Activated CD8-positive, alpha-beta memory T cell treated with anti-CD3 and anti-CD28 coated beads for 24 hours (primary cell): ENCODE measurements around the gene GPR62.

ENCODE experiments used
- DNase-seq: peaks from one replicate; pipeline ENCODE4 v3.0.0-alpha.2; 2020

GPR62 gene

GRCh38 chr3:51955175-51955892 is at the start of gene GPR62:
GPR62 (plus strand) TSS chr3:51955381; CDS start chr3:51955653, 272 bp downstream.
- no peak for DNase-seq

DNA sequence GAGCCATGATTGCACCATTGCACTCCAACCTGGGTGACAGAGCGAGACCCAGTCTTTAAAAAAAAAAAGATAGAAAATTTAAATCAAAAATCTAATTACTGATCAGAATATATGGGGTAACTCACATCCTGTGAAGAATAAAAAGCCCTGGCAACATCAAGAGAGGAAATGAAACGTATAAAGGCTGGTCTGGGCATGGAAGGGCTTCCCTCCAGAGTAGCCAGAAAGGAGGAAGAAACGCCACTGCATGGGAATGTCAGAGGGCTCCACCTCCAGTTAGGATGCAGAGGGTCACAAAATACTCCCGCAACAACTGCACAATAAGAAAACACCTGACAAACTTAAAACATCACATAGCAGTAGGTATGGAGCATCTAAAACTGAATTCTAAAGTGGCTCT is 47.2 kb upstream of the GPR62 start:
- DNase-seq, result no peak

GRCh38 chr3:51916418-51916817 is 38.8 kb upstream of the GPR62 start:
- DNase-seq, result no peak

DNA sequence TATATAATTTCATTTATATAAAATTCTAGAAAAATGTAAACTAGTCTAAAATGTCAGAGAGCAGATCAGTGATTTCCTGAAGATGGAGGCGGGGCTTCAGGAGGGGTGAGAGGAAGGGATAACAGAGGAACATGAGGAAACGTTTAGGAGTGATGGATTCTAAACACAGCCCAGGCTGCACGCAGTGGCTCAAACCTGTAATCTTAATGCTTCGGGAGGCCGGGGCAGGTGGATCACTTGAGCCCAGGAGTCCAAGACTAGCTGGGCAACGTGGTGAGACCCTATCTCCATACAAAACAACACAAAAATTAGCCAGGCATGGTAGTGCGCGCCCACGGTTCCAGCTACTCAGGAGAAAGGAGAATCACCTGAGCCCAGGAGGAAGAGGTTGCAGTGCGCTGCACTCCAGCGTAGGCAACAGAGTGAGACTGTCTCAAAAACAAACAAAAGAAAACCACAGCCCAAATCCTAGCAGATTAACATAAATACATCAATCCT is 34.1 kb upstream of the GPR62 start:
- DNase-seq, result peak; percentile 17

GRCh38 chr3:51927061-51927977 is 27.9 kb upstream of the GPR62 start:
- peak; percentile 17 for DNase-seq

DNA sequence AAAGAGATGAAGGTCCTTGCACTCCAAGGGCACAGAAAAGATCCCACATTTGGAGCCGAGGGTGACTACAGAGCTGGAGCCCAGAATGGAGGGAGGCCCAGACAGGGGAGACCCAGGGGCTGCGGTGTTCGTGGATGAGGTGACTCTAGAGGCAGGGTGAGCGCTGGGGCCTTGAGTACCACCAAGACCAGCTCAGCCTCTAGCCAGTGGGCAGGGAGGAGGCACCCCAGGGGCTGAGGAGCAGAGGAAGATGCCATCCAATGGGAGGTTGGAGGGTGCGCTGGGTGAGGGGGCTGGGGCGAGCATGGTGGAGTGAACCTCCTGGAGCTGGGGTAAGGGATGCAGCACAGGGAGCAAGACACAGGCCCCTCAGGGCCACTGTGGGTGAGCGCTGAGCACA is 26.7 kb upstream of the GPR62 start:
- peak; percentile 49 for DNase-seq

DNA sequence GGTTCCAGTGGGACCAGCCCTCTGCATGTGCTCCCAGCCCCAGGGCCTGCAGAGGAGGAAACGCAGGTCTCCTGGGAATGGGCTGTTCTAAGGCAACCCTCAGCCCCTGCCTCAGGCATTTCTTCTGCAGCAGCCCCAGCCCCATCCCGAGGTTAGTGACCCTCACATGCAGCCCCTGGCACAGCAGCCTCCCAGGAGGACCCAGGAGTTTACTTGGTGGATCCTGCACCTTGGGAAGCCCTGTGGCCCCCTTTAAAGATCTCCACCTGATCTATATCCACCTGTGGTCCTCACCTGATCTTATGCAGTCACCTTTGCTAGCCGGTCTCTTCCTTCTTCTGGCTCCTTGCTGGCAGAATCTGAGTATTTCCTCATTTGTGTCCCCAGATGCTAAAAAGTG is 26.2 kb upstream of the GPR62 start:
- DNase-seq, result peak; percentile 42

DNA sequence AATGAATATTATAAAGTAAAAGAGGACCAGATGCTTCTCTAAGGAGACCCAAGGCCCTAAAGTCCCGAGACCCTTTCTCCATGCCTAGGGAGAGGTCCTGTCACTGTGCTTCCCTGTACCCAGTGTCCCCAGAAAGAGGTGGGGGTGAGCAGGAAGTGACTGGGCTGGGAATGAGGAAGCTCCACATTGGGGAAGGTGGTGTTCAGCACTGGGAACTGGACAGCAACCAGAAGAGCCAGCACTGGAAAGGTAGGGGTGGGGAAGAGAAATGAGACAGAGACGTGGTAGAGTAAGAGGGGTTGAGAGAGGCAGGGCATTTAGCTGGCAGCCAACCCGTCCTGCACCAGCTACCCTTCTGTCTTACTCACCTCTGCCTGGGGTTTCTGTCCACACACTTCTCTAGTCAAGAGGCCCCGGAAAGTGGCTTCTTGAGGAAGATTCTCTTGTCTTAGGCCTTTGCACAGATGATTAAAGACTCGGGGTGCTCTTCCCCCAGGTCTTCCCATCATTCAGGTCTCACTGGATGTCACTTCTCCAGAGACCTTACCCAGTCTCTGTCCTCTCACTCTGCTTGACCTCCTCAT is 25.7 kb upstream of the GPR62 start:
- DNase-seq, result peak; percentile 41

DNA sequence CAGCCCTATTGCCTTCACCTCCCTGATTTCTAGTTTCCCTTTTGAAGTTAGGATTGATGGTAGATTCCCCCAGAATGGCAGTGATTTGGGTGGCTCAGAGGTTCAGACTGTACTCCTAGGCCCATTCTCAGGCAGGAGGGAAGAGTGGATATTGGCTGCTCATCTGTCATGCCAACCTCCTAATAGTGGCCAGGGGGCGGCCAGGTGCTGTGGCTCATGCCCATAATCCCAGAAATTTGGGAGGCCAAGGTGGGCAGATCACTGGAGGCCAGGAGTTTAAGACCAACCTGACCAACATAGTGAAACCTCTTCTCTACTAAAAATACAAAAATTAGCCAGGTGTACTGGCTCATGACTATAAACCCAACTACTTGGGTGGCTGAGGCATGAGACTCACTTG is 24.7 kb upstream of the GPR62 start:
- DNase-seq, result peak; percentile 28

- DNase-seq, result peak; percentile 41
These were observed 23.4 kb upstream of the GPR62 start for GRCh38 chr3:51931756-51932155.

DNA sequence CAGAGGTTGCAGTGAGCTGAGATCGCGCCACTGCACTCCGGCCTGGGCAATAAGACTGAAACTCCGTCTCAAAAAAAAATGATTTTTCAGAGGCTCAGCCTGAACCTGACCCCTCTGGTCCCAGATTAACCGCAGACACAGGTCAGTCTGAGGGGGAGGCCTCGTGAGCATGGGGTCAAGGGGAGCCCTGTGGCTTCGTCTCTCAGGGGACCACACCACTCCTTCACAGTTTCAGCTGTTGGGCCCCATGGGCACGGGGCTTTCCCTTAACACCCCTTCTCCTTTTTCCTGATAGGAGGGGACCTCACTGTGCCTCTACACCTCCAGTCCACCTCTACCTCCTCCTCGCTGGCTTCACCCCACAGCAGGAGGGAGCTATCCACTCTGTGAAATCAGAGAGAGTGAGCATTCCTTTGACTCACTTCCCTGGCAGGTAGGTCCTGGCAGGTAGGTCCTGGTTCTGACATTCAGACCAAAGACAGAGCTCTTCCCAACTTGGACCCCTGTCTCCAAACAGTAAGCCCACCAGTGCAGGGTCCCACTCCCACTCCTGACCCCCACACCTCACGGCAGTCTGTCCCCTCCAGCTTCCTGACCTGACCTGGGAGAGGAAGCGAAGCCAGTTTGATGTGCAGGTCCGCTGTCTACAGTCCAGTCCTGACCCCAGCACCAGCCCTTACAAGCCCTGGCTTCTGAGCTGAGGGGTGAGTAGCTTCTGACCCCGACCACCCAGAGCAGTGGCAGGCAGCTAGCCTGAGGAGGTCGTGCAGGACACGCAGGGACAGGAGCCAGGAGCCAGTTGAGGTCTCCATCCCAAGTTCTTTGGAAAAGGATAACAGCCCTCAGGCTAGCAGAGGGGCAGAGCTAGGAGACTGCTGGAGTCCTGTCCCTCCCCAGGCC is 22.5 kb upstream of the GPR62 start:
- DNase-seq, result peak; percentile 54

- peak; percentile 51 for DNase-seq
These were observed 21.6 kb upstream of the GPR62 start for GRCh38 chr3:51933471-51934138.

- no peak for DNase-seq
These were observed 20.9 kb upstream of the GPR62 start for GRCh38 chr3:51934139-51934850.

DNA sequence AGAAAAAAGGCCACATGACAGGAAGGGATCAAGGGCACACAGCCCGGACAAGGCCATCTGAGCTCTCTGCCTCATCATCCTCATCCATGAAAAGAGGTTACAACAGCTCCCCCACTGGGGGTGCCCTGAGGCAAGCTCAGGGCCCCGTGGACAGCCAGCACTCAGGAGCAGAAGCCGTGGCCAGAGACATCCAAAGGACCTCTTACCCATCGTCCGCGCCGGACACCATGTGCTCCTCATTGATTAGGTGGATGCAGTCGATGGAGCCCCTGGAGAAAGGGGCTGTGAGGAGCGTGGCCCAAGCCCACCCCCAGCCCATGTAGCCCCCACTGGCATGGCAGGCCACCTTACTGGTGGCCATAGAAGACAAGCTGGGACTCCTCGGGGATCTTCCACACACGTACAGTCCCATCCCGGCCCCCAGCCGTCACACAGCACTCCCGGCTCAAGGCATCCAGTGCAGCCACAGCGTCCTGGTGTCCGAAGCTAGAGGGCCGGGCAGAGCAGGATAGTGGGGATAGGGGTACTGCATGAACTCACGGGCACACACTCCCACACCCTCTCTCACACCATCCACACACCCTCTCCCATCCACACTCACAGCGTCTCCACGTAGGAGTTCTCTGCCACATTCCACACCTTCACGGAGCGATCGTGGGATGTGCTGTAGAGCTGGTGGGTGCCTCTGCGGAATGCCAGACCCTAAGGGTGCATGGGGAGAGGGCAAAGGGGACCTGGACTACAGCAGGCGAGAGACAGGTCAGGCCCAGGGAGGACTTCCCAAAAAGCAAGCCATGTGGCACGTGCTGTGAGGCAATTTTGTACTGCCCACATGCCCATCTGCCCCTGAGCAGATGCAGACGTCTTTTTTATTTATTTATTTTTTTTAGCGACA is 19.9 kb upstream of the GPR62 start:
- peak; percentile 49 for DNase-seq

- peak; percentile 53 for DNase-seq
These were observed 19.1 kb upstream of the GPR62 start for GRCh38 chr3:51935886-51936755.

DNA sequence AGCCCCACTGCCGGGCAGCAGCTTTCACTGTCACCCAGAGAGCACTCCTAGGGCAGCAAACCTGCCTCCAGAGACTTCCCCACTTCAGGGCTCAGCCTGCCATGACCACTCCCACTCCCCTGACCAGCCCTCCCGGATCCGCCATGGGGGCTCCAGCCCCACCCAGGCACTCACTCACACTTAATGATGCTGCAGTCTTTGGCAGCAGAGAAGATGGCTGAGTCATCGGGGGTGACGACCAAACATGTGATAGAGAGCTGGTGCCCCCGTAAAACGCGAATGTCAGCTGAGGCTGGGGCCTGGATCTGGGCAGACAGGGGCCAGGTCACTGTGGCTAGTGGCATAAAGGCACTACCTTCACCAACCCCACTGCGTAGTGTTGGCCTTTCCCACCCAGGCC is 18.2 kb upstream of the GPR62 start:
- peak; percentile 47 for DNase-seq

GRCh38 chr3:51937611-51938450 is 17.4 kb upstream of the GPR62 start:
- peak; percentile 52 for DNase-seq
